Thoracic aorta (tissue), 2 donors: ENCODE results near the gene LIPT2. TPM values are rescaled to one million over a fixed set of nuclear protein-coding genes. Genes with fewer than 3 reads are reported as not detected.

Source experiments
- ATAC-seq: fragments of 150-250 bp; one replicate; pipeline ENCODE4 v1.8.0; 2017; ENCODE audit warnings: low read depth; ENCODE audit not compliant: insufficient number of reproducible peaks, low FRiP score
- DNase-seq: peaks from one replicate; pipeline ENCODE4 v3.0.0-alpha.2; 2020; ENCODE audit warnings: low spot score
- H3K27ac ChIP-seq, 2 donors: fragments of 200-600 bp; sonication (generic); 1 replicate in 1 of 2; 2 replicates in 1 of 2; pipeline ENCODE4 v1.5.1; 2016; ENCODE audit warnings: mild to moderate bottlenecking in 2 of 2, moderate library complexity in 2 of 2
- H3K27me3 ChIP-seq: fragments of 200-600 bp; sonication (generic); replicated peaks from 2 replicates; pipeline ENCODE4 v1.6.0; 2016; ENCODE audit warnings: mild to moderate bottlenecking; ENCODE audit not compliant: insufficient read depth
- H3K36me3 ChIP-seq: fragments of 200-600 bp; sonication (generic); one replicate; pipeline ENCODE4 v1.5.1; 2016
- H3K4me1 ChIP-seq, 2 donors: fragments of 200-600 bp; sonication (generic); 1 replicate in 1 of 2; 2 replicates in 1 of 2; pipeline versions ENCODE4 v1.5.1 to v1.6.0; 2016; ENCODE audit warnings: low read depth in 2 of 2, mild to moderate bottlenecking in 1 of 2; ENCODE audit not compliant: control insufficient read depth in 1 of 2
- H3K4me3 ChIP-seq: fragments of 200-600 bp; sonication (generic); 2 replicates; pipeline ENCODE4 v1.5.1; 2016; ENCODE audit warnings: mild to moderate bottlenecking
- H3K9me3 ChIP-seq: fragments of 200-600 bp; sonication (generic); 2 replicates; pipeline ENCODE4 v1.5.1; 2016
- CTCF ChIP-seq: fragments of 200-600 bp; sonication (generic); IDR thresholded peaks from one replicate; pipeline ENCODE4 v1.5.1; 2019; ENCODE audit warnings: antibody characterized with exemption
- total RNA-seq, 2 donors: library from RNA; depleted of rRNA; stranded (reverse); fragments of >200 nt; gene quantifications; one replicate each; pipeline versions ENCODE4 v1.1.0 to v1.2.3, GENCODE V29; 2016

LIPT2 gene
- total RNA-seq, 2 donors from 2014 or later = 1.4 to 12.9 TPM

- ATAC-seq (no peak), DNase-seq (no peak)
- no peak for TF ChIP-seq CTCF
- Histone ChIP-seq H3K4me1 (no peaks in the 10 kb centered on the region), H3K27ac (no peak overlapping the region), H3K27me3 (no peaks in the 10 kb centered on the region), H3K36me3 (no peaks in the 10 kb centered on the region), H3K9me3 (peaks cover 7% of the 10 kb centered on the region), H3K4me3 (no peak overlapping the region)
These were observed 40.9 kb upstream of the LIPT2 start for GRCh38 chr11:74534216-74534945.

GRCh38 chr11:74533421-74533820 is 39.9 kb upstream of the LIPT2 start:
- peaks cover 7% of the 10 kb centered on the region for H3K9me3 ChIP-seq
- TF ChIP-seq CTCF = no peak
- no peak overlapping the region for H3K4me3 ChIP-seq
- H3K27me3 ChIP-seq = no peaks in the 10 kb centered on the region
- no peak for ATAC-seq
- H3K27ac ChIP-seq = no peak overlapping the region
- H3K36me3 ChIP-seq = no peaks in the 10 kb centered on the region
- H3K4me1 ChIP-seq = no peaks in the 10 kb centered on the region
- DNase-seq = no peak

- peaks cover 5% of the 10 kb centered on the region for H3K9me3 ChIP-seq
- no peak for TF ChIP-seq CTCF
- H3K27me3 ChIP-seq = no peaks in the 10 kb centered on the region
- ATAC-seq (no peak), DNase-seq (no peak)
- H3K4me1 ChIP-seq = no peaks in the 10 kb centered on the region
- H3K27ac ChIP-seq = no peak overlapping the region
- no peaks in the 10 kb centered on the region for H3K36me3 ChIP-seq
- no peak overlapping the region for H3K4me3 ChIP-seq
These were observed 39.1 kb upstream of the LIPT2 start for GRCh38 chr11:74532501-74533246.

- no peaks in the 10 kb centered on the region for H3K4me1 ChIP-seq
- H3K9me3 ChIP-seq = no peaks in the 10 kb centered on the region
- no peaks in the 10 kb centered on the region for H3K36me3 ChIP-seq
- TF ChIP-seq CTCF = no peak
- no peak overlapping the region for H3K4me3 ChIP-seq
- H3K27ac ChIP-seq = no peak overlapping the region
- H3K27me3 ChIP-seq = no peaks in the 10 kb centered on the region
- no peak for ATAC-seq
- no peak for DNase-seq
These were observed 31.5 kb upstream of the LIPT2 start for GRCh38 chr11:74524978-74525377.

- no peaks in the 10 kb centered on the region for H3K36me3 ChIP-seq
- H3K27me3 ChIP-seq = no peaks in the 10 kb centered on the region
- ATAC-seq = no peak
- no peak overlapping the region for H3K27ac ChIP-seq
- DNase-seq = no peak
- no peaks in the 10 kb centered on the region for H3K4me1 ChIP-seq
- H3K4me3 ChIP-seq = no peak overlapping the region
- TF ChIP-seq CTCF = no peak
- H3K9me3 ChIP-seq = no peaks in the 10 kb centered on the region
These were observed 31.0 kb upstream of the LIPT2 start for GRCh38 chr11:74524501-74524900.
